Upper lobe of left lung (tissue), 4 donors: Measurements from ENCODE around the gene CLCN2.

Experiments used
- EP300 ChIP-seq, 4 donors: sonication (generic); formaldehyde crosslinking; IDR thresholded peaks; one replicate each; pipeline ENCODE4 v1.5.1; 2017; ENCODE audit warnings: antibody characterized with exemption in 4 of 4, control low read depth in 2 of 4
- POLR2A ChIP-seq, 4 donors: fragments of 450-650 bp; IDR thresholded peaks; one replicate each; pipeline ENCODE4 v1.5.1; 2016 to 2017; ENCODE audit warnings: antibody characterized with exemption in 4 of 4, mild to moderate bottlenecking in 2 of 4
- POLR2AphosphoS5 ChIP-seq, 2 donors: sonication (generic); formaldehyde crosslinking; IDR thresholded peaks; one replicate each; pipeline ENCODE4 v1.5.1; 2017; ENCODE audit warnings: antibody characterized with exemption in 2 of 2
- TF ChIP-seq, protein P1 (sequence below), 6 experiments: fragments of 450-650 bp in 4 of 6; fragments of 200-600 bp in 2 of 6; sonication (generic) in 2 of 6; IDR thresholded peaks; one replicate each; pipeline ENCODE4 v1.5.1; 2016 to 2019; ENCODE audit warnings: antibody characterized with exemption in 6 of 6

DNA sequence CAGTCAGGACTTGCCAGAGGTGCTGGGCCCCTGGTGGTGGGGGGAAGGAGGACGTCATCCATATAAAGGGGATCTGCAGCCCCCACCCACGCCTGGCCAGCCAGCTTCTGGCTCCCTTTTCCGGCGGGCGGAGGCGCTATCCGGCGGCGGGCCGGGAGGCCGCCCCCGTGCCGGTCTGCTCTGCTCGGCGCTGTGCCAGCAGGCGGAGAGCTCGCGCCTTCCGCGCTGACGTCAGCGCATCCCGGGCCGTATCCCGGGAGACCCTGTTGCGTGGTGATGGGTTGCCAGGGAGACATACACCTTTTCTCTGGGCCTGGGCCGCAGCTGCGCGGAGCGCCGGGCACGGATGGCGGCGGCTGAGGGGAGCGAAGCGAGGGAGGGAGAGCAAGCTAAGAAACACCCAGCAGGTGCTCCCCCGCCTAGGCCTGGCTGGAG is 22.9 kb downstream of the CLCN2 start:
- TF ChIP-seq POLR2AphosphoS5 (IDR thresholded peaks at IDR 0.05) (no peak), POLR2A (IDR thresholded peaks at IDR 0.05) (no peak), EP300 (IDR thresholded peaks at IDR 0.05) (no peak)
- TF ChIP-seq, protein P1, sequence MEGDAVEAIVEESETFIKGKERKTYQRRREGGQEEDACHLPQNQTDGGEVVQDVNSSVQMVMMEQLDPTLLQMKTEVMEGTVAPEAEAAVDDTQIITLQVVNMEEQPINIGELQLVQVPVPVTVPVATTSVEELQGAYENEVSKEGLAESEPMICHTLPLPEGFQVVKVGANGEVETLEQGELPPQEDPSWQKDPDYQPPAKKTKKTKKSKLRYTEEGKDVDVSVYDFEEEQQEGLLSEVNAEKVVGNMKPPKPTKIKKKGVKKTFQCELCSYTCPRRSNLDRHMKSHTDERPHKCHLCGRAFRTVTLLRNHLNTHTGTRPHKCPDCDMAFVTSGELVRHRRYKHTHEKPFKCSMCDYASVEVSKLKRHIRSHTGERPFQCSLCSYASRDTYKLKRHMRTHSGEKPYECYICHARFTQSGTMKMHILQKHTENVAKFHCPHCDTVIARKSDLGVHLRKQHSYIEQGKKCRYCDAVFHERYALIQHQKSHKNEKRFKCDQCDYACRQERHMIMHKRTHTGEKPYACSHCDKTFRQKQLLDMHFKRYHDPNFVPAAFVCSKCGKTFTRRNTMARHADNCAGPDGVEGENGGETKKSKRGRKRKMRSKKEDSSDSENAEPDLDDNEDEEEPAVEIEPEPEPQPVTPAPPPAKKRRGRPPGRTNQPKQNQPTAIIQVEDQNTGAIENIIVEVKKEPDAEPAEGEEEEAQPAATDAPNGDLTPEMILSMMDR (IDR thresholded peaks at IDR 0.05), result peak in 3 of 6 experiments; percentile 8 to 34 (median 20)
